Measurements from ENCODE around the gene STXBP3.

Gene STXBP3

GRCh38 chr1:108792420-108792819 lies 45.9 kb downstream of the STXBP3 start:
- H3K9ac ChIP-seq (ENCODE audit: low read depth, low read length, poor library complexity) = no peak overlapping the region
- whole genome bisulfite sequencing, 2 donors (ENCODE audit: extremely low coverage in 2 of 2, insufficient read length in 2 of 2, insufficient replicate concordance in 1 of 2) = no CpG with 5 or more reads among the region's 2 CpGs

GRCh38 chr1:108799001-108799400 lies 52.5 kb downstream of the STXBP3 start:
- Histone ChIP-seq H4K91ac (ENCODE audit: low read depth, low read length, poor library complexity) (no peak overlapping the region), H3K4me2 (ENCODE audit: insufficient read depth, low read length, poor library complexity, severe bottlenecking) (no peak overlapping the region)

More at GRCh38 chr1:108792420-108792819, 45.9 kb downstream of the STXBP3 start:
- no peak overlapping the region for H2BK12ac ChIP-seq (ENCODE audit: low read length)
- H3K4me2 ChIP-seq (ENCODE audit: insufficient read depth, low read length, poor library complexity, severe bottlenecking) = no peak overlapping the region
- no peak overlapping the region for H2AK5ac ChIP-seq (ENCODE audit: low read depth, low read length)
- H4K8ac ChIP-seq (ENCODE audit: low read depth, low read length) = no peak overlapping the region
- no peaks in the 10 kb centered on the region for H3K27me3 ChIP-seq (ENCODE audit: control insufficient read depth in 3 of 3, insufficient read depth in 3 of 3, low read depth in 1 of 3, low read length in 3 of 3)
- peaks cover 2 to 27% of the 10 kb centered on the region in 2 donors for H3K9me3 ChIP-seq (replicated peaks in 1 of 2; ENCODE audit: control insufficient read depth in 2 of 2, insufficient read depth in 1 of 2, low read depth in 1 of 2, low read length in 2 of 2)
- peaks cover 1 to 86% of the 10 kb centered on the region in 2 donors for H3K36me3 ChIP-seq (replicated peaks in 1 of 2; ENCODE audit: control insufficient read depth in 2 of 2, insufficient read depth in 2 of 2, low read length in 2 of 2)
- H3K79me1 ChIP-seq (ENCODE audit: low read depth, low read length) = no peaks in the 10 kb centered on the region
- no peak overlapping the region for H3K4ac ChIP-seq (ENCODE audit: low read length)
- H3K4me1 ChIP-seq (ENCODE audit: control insufficient read depth in 2 of 2, insufficient read depth in 1 of 2, low read depth in 1 of 2, low read length in 2 of 2) = no peaks in the 10 kb centered on the region
- no peak overlapping the region for H2BK120ac ChIP-seq (ENCODE audit: low read depth, low read length)
- H3K14ac ChIP-seq (ENCODE audit: low read length) = no peak overlapping the region
- no peak overlapping the region for H3K18ac ChIP-seq (ENCODE audit: low read length)
- no peak overlapping the region for H4K91ac ChIP-seq (ENCODE audit: low read depth, low read length, poor library complexity)
- H3K4me3 ChIP-seq (ENCODE audit: low read length in 2 of 2) = no peak overlapping the region
- H3K23ac ChIP-seq (ENCODE audit: low read depth, low read length, poor library complexity) = no peak overlapping the region
- H2AFZ ChIP-seq (ENCODE audit: low read length) = no peak overlapping the region
- H2BK15ac ChIP-seq (ENCODE audit: low read length) = no peak overlapping the region
- H3K27ac ChIP-seq (replicated peaks; ENCODE audit: low read length) = no peak overlapping the region
- H2BK5ac ChIP-seq (ENCODE audit: low read length) = no peak overlapping the region
- no peak for DNase-seq (ENCODE audit: low spot score)

DNA sequence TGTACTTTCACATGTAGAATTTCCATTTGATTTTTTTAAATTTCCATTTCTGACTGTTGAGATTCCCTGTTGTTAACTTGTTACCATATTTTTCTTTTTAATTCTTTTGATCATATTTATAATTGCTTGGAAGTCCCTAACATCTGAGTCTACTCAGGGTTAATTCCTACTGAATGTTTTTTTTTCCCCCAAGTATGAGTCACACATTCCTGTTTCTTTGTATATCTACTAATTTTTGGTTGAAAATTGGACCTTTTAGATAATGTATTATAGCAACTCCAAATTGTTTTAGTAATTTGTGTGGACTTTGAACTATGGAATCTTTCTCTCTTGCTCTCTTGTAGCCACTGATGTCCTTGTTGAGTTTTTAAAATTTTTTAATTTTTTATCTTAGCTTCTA lies 54.6 kb downstream of the STXBP3 start:
- Histone ChIP-seq H3K23ac (ENCODE audit: low read depth, low read length, poor library complexity) (no peak overlapping the region), H2BK5ac (ENCODE audit: low read length) (no peak overlapping the region), H3K9ac (ENCODE audit: low read depth, low read length, poor library complexity) (no peak overlapping the region), H3K18ac (ENCODE audit: low read length) (no peak overlapping the region), H2BK12ac (ENCODE audit: low read length) (no peak overlapping the region), H2AK5ac (ENCODE audit: low read depth, low read length) (no peak overlapping the region), H3K14ac (ENCODE audit: low read length) (no peak overlapping the region), H4K91ac (ENCODE audit: low read depth, low read length, poor library complexity) (no peak overlapping the region), H3K36me3 (replicated peaks in 1 of 2; ENCODE audit: control insufficient read depth in 2 of 2, insufficient read depth in 2 of 2, low read length in 2 of 2) (peaks cover 0 to 94% of the 10 kb centered on the region in 2 donors), H3K4me1 (ENCODE audit: control insufficient read depth in 2 of 2, insufficient read depth in 1 of 2, low read depth in 1 of 2, low read length in 2 of 2) (no peaks in the 10 kb centered on the region), H2BK15ac (ENCODE audit: low read length) (no peak overlapping the region), H2BK120ac (ENCODE audit: low read depth, low read length) (no peak overlapping the region), H3K27ac (replicated peaks; ENCODE audit: low read length) (no peak overlapping the region), H3K9me3 (replicated peaks in 1 of 2; ENCODE audit: control insufficient read depth in 2 of 2, insufficient read depth in 1 of 2, low read depth in 1 of 2, low read length in 2 of 2) (peaks cover 0 to 2% of the 10 kb centered on the region in 2 donors), H3K4me3 (ENCODE audit: low read length in 2 of 2) (no peak overlapping the region), H2AFZ (ENCODE audit: low read length) (no peak overlapping the region), H3K27me3 (ENCODE audit: control insufficient read depth in 3 of 3, insufficient read depth in 3 of 3, low read depth in 1 of 3, low read length in 3 of 3) (no peaks in the 10 kb centered on the region), H3K4me2 (ENCODE audit: insufficient read depth, low read length, poor library complexity, severe bottlenecking) (no peak overlapping the region), H4K8ac (ENCODE audit: low read depth, low read length) (no peak overlapping the region), H3K4ac (ENCODE audit: low read length) (no peak overlapping the region), H3K79me1 (ENCODE audit: low read depth, low read length) (no peaks in the 10 kb centered on the region)
- DNase-seq (ENCODE audit: low spot score) = no peak

More at GRCh38 chr1:108799001-108799400, 52.5 kb downstream of the STXBP3 start:
- H3K23ac ChIP-seq (ENCODE audit: low read depth, low read length, poor library complexity) = no peak overlapping the region
- no peak overlapping the region for H2AK5ac ChIP-seq (ENCODE audit: low read depth, low read length)
- H2AFZ ChIP-seq (ENCODE audit: low read length) = no peak overlapping the region
- WGBS, 2 donors (ENCODE audit: extremely low coverage in 2 of 2, insufficient read length in 2 of 2, insufficient replicate concordance in 1 of 2) = no CpG with 5 or more reads among the region's 1 CpG
- no peak overlapping the region for H2BK5ac ChIP-seq (ENCODE audit: low read length)
- no peak for DNase-seq (ENCODE audit: low spot score)
- no peak overlapping the region for H3K4me3 ChIP-seq (ENCODE audit: low read length in 2 of 2)
- H3K4ac ChIP-seq (ENCODE audit: low read length) = no peak overlapping the region
- H2BK15ac ChIP-seq (ENCODE audit: low read length) = no peak overlapping the region
- no peak overlapping the region for H3K9ac ChIP-seq (ENCODE audit: low read depth, low read length, poor library complexity)
- no peak overlapping the region for H2BK12ac ChIP-seq (ENCODE audit: low read length)
- H2BK120ac ChIP-seq (ENCODE audit: low read depth, low read length) = no peak overlapping the region
- H3K36me3 ChIP-seq (replicated peaks in 1 of 2; ENCODE audit: control insufficient read depth in 2 of 2, insufficient read depth in 2 of 2, low read length in 2 of 2) = peaks cover 0 to 93% of the 10 kb centered on the region in 2 donors
- H3K27ac ChIP-seq (replicated peaks; ENCODE audit: low read length) = no peak overlapping the region
- H3K79me1 ChIP-seq (ENCODE audit: low read depth, low read length) = no peaks in the 10 kb centered on the region
- no peaks in the 10 kb centered on the region for H3K4me1 ChIP-seq (ENCODE audit: control insufficient read depth in 2 of 2, insufficient read depth in 1 of 2, low read depth in 1 of 2, low read length in 2 of 2)
- no peaks in the 10 kb centered on the region for H3K27me3 ChIP-seq (ENCODE audit: control insufficient read depth in 3 of 3, insufficient read depth in 3 of 3, low read depth in 1 of 3, low read length in 3 of 3)
- no peak overlapping the region for H3K14ac ChIP-seq (ENCODE audit: low read length)
- no peak overlapping the region for H4K8ac ChIP-seq (ENCODE audit: low read depth, low read length)
- peaks cover 0 to 2% of the 10 kb centered on the region in 2 donors for H3K9me3 ChIP-seq (replicated peaks in 1 of 2; ENCODE audit: control insufficient read depth in 2 of 2, insufficient read depth in 1 of 2, low read depth in 1 of 2, low read length in 2 of 2)
- no peak overlapping the region for H3K18ac ChIP-seq (ENCODE audit: low read length)

DNA sequence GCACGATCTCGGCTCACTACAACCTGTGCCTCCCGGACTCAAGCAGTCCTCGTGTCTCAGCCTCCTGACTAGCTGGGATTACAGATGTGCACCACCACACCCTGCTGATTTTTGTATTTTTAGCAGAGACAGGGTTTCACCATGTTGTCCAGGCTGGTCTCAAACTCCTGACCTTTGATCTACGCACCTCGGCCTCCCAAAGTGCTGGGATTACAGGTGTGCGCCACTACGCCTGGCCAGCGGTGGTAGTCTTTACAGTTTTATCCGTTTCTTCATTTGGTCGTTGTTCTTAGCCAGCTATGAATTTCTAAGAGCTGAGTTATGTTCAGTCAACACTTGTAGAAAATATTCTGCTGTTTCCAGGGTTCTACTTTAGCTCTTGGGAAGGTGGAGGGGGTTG lies 57.1 kb downstream of the STXBP3 start:
- Histone ChIP-seq H4K8ac (ENCODE audit: low read depth, low read length) (no peak overlapping the region), H2BK120ac (ENCODE audit: low read depth, low read length) (no peak overlapping the region), H3K4ac (ENCODE audit: low read length) (no peak overlapping the region), H3K4me2 (ENCODE audit: insufficient read depth, low read length, poor library complexity, severe bottlenecking) (no peak overlapping the region), H3K27ac (replicated peaks; ENCODE audit: low read length) (no peak overlapping the region), H3K23ac (ENCODE audit: low read depth, low read length, poor library complexity) (no peak overlapping the region), H2BK12ac (ENCODE audit: low read length) (no peak overlapping the region), H2AFZ (ENCODE audit: low read length) (no peak overlapping the region), H2BK15ac (ENCODE audit: low read length) (no peak overlapping the region), H2AK5ac (ENCODE audit: low read depth, low read length) (no peak overlapping the region), H3K14ac (ENCODE audit: low read length) (no peak overlapping the region), H2BK5ac (ENCODE audit: low read length) (no peak overlapping the region), H3K18ac (ENCODE audit: low read length) (no peak overlapping the region), H3K4me3 (ENCODE audit: low read length in 2 of 2) (peak overlapping the region in 1 of 2 donors; percentile 50), H3K27me3 (ENCODE audit: control insufficient read depth in 3 of 3, insufficient read depth in 3 of 3, low read depth in 1 of 3, low read length in 3 of 3) (no peaks in the 10 kb centered on the region), H4K91ac (ENCODE audit: low read depth, low read length, poor library complexity) (no peak overlapping the region), H3K9me3 (replicated peaks in 1 of 2; ENCODE audit: control insufficient read depth in 2 of 2, insufficient read depth in 1 of 2, low read depth in 1 of 2, low read length in 2 of 2) (peaks cover 0 to 2% of the 10 kb centered on the region in 2 donors), H3K36me3 (replicated peaks in 1 of 2; ENCODE audit: control insufficient read depth in 2 of 2, insufficient read depth in 2 of 2, low read length in 2 of 2) (peaks cover 0 to 95% of the 10 kb centered on the region in 2 donors), H3K9ac (ENCODE audit: low read depth, low read length, poor library complexity) (no peak overlapping the region), H3K79me1 (ENCODE audit: low read depth, low read length) (no peaks in the 10 kb centered on the region), H3K4me1 (ENCODE audit: control insufficient read depth in 2 of 2, insufficient read depth in 1 of 2, low read depth in 1 of 2, low read length in 2 of 2) (no peaks in the 10 kb centered on the region)
- WGBS, 2 donors (ENCODE audit: extremely low coverage in 2 of 2, insufficient read length in 2 of 2, insufficient replicate concordance in 1 of 2) = no CpG with 5 or more reads among the region's 11 CpGs
- no peak for DNase-seq (ENCODE audit: low spot score)
